Measurements from ENCODE around the gene MYLK2. TPM values are rescaled to one million over a fixed set of nuclear protein-coding genes. Genes with fewer than 3 reads are reported as not detected.
A peak's percentile ranks its signal among the peaks of the same experiment; 100 is the strongest.
"Not testable (repeated sequence)": the region's sequence is repeated elsewhere in the genome, so short reads cannot be mapped to it uniquely, and the experiment has no call there.

MYLK2 gene
- total RNA-seq, 1 experiment from 2014 or later, result 0.91 TPM

- DNase-seq (ENCODE audit: low spot score), result peak; percentile 57
Measured at GRCh38 chr20:31815408-31816188, 3.6 kb upstream of the MYLK2 start.

GRCh38 chr20:31816221-31816620 lies 2.9 kb upstream of the MYLK2 start:
- no peak for DNase-seq (ENCODE audit: low spot score)

DNA sequence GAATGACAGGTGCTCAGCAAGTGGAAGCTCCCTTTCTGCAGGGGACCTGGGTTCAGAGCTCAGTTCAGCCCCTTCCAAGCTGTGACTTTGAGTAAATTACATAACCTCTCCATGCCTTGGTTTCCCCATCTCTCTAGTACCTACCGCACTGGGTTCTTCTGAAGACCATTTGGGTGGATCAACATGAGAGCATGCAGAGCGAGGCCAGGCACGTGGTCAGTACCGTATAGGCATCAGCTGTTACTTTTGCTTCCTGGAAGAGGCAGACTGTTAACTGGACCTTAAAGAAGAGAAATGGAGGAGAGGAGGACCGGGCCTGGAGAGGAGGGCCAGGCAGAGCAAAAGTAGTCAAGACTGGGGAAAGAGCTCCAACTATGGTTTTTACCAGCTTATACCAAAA lies 1.7 kb upstream of the MYLK2 start:
- DNase-seq (ENCODE audit: low spot score), result no peak

GRCh38 chr20:31818376-31818908 lies 714 bp upstream of the MYLK2 start:
- no peak for DNase-seq (ENCODE audit: low spot score)

- DNase-seq (ENCODE audit: low spot score), result no peak
Measured at GRCh38 chr20:31820228-31820627, 1.1 kb downstream of the MYLK2 start.

DNA sequence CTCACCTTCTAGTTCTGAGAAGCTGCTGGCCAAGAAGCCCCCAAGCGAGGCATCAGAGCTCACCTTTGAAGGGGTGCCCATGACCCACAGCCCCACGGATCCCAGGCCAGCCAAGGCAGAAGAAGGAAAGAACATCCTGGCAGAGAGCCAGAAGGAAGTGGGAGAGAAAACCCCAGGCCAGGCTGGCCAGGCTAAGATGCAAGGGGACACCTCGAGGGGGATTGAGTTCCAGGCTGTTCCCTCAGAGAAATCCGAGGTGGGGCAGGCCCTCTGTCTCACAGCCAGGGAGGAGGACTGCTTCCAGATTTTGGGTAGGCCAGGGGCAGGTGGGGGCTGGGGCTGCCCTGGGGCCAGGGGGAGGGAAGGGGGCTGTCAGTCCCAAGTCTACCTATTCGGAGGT lies 2.3 kb downstream of the MYLK2 start:
- DNase-seq (ENCODE audit: low spot score), result no peak

GRCh38 chr20:31822421-31823330 lies 3.5 kb downstream of the MYLK2 start:
- peak; percentile 91 for DNase-seq (ENCODE audit: low spot score)

GRCh38 chr20:31823360-31824124 lies 4.4 kb downstream of the MYLK2 start:
- no peak for DNase-seq (ENCODE audit: low spot score)

- DNase-seq (ENCODE audit: low spot score), result no peak
Measured at GRCh38 chr20:31824125-31824485, 4.9 kb downstream of the MYLK2 start.

DNA sequence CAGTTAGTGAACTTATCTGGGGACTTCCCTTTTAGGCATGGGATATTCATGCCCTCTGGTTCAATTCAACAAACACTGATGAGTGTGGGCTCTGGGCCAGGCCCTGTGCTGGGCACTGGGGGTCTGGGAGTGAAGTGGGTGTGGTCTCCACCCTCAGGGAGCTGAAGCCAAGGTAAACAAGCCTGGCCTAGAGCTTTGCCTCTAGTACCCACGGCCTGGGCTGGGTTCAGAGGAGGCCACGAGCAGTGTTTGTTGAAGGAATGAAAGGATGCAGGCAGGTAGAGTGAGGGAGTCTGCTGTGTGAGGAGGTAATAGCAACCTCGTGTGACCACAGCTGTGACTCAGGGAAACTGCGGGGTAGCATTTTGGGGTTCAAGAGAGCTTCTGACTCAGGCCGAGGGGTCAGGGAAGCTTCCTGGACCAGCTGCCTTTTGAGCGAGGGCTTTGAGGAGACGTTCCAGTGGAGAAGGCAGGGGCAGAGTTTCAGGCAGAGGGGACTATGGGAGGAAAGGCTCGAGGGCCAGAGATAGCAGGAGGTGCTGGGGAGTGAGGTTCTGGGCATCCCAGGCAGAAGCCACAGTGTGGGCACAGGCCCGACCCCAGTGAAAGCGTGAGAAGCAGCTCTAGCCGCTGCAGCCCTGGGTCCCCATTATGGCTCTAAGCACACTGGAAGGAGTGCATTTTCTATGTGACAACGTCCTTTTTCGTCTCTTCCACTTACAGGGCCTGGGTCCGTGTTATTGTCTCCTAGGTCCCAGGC lies 5.6 kb downstream of the MYLK2 start:
- DNase-seq (ENCODE audit: low spot score), result no peak

- DNase-seq (ENCODE audit: low spot score), result no peak
Measured at GRCh38 chr20:31826074-31826473, 6.9 kb downstream of the MYLK2 start.

DNA sequence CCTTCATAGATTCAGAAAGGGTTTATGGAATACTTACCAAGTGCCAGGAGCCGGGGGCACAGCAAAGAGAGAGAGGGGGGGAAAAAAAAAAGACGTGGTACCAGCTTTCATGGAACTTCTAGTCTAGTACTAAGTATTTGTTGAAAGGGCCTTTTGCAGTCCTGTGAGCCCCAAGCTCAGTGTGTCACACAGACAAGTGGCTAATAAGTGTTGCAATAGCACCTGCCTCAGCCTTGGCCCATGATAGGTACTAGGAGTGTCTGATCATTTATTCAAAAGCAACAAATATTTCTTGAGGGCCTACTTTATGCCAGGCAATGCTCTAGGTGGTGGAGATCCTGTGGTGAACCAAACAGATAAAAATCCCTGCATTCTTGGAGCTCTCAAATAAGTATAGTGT lies 7.9 kb downstream of the MYLK2 start:
- DNase-seq (ENCODE audit: low spot score), result no peak

GRCh38 chr20:31828016-31828415 lies 8.9 kb downstream of the MYLK2 start:
- not testable (repeated sequence) for DNase-seq (ENCODE audit: low spot score)

DNA sequence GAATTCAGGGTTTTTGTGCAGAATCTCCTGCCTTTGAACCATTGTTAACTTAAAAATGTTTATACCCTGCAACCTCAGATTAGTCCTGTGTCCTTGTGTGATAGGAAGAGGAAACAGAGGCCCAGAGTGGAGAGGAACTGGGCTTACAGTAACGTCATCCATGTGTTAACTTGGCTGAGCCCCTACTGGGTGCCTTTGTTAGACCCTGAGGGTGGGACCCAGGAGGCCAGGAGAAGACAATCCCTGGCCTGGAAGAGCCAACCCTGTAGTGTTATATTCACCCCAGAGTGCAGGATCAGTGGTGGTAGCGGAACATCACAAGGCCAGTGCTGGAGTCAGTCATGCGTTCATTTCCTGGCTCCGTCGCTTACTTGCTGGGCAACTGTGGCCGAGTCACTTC lies 10.6 kb downstream of the MYLK2 start:
- no peak for DNase-seq (ENCODE audit: low spot score)

- no peak for DNase-seq (ENCODE audit: low spot score)
Measured at GRCh38 chr20:31830406-31830981, 11.3 kb downstream of the MYLK2 start.

- no peak for DNase-seq (ENCODE audit: low spot score)
Measured at GRCh38 chr20:31831211-31831610, 12.1 kb downstream of the MYLK2 start.

DNA sequence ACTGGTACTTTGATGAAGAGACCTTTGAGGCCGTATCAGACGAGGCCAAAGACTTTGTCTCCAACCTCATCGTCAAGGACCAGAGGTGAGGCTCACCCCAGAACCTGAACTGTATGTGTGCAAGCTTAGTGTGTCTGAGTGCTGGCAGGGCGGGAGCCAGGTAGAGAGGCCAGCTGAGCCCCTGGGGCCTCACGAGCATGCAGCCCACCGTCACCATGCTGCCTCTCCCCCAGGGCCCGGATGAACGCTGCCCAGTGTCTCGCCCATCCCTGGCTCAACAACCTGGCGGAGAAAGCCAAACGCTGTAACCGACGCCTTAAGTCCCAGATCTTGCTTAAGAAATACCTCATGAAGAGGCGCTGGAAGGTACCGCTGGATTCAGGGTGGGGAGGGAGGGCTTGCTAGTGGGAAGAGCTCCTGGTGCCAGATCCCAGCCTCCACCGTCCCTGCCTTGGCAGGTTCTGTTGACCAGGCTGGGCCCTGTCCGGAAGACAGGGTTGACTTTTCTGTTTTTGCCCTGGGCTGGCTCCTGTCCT lies 12.7 kb downstream of the MYLK2 start:
- DNase-seq (ENCODE audit: low spot score), result no peak

DNA sequence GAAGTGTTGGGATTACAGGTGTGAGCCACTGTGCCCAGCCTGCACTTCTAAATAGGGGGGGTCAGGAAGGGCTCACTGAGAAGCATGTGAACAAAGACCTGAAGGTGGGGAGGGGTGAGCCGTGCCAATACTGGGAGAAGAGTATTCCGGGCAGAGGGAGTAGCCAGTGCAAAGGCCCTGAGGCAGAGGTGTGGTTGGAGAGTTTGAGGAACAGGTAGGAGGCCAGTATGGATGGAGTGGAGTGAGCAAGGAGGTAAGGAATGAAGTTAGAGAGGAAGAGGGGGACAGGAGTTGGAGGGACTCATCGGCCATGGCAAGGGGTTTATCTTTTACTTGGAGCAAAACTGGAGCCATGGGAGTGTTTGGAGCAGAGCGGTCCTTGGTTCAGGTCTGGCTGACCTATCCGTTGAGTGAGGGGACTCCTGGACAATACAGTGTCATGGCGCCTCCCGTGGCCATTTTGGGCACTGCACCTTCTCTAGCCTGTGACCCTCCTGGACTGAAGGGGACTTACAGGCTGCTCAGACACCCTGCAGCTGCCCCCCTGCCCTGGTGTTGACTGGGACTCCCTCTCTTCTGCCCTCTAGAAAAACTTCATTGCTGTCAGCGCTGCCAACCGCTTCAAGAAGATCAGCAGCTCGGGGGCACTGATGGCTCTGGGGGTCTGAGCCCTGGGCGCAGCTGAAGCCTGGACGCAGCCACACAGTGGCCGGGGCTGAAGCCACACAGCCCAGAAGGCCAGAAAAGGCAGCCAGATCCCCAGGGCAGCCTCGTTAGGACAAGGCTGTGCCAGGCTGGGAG lies 14.2 kb downstream of the MYLK2 start:
- DNase-seq (ENCODE audit: low spot score), result peak; percentile 69

DNA sequence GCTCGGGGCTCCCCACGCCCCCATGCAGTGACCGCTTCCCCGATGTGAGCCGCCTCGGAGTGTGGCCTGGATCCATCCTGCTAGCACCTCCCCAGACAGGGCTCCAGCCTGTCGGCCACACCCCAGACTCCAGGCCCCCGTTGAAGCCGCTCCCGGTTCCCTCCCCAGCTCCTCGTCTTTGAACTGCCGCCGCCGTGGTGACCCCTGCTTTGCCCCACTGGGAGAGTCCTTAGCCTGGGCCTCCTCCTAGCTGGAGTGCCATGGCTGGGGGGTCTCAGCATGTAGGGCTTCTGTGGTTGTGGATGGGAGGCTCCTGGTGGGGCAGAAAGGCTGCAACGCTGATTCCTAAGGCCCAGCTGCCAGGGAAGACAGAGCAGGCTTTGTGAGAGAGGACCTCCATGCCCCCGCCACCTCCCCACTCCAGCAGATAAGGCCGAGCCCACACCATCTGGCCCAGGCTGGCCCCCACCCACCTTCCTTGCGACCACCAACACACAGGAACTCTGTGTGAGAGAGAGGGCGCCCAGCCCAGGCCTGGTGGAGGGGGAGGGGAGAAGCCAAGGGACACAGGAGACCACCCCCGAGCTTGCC lies 14.9 kb downstream of the MYLK2 start:
- DNase-seq (ENCODE audit: low spot score), result no peak
